NT2/D1 (cell line): ENCODE measurements around the gene PGBD4.

Experiments
- DNase-seq: peaks from one replicate; pipeline ENCODE4 v3.0.0-alpha.2; 2011; ENCODE audit warnings: low read depth, low spot score
- H3K27me3 ChIP-seq: 2 replicates; pipeline ENCODE4 v1.6.0; 2011; ENCODE audit warnings: mild to moderate bottlenecking; ENCODE audit not compliant: insufficient read length, insufficient read depth
- H3K36me3 ChIP-seq: 2 replicates; pipeline ENCODE4 v1.6.1; 2011; ENCODE audit warnings: mild to moderate bottlenecking, low read length, mixed read lengths; ENCODE audit not compliant: insufficient read depth, insufficient read length
- H3K4me1 ChIP-seq: 2 replicates; pipeline ENCODE4 v1.5.1; 2011; ENCODE audit not compliant: insufficient read depth, insufficient read length
- H3K4me3 ChIP-seq: 2 replicates; pipeline ENCODE4 v1.5.1; 2011; ENCODE audit warnings: low read depth; ENCODE audit not compliant: insufficient read length
- H3K9ac ChIP-seq: 2 replicates; pipeline ENCODE4 v1.6.0; 2011; ENCODE audit warnings: low read depth; ENCODE audit not compliant: insufficient read length
- H3K9me3 ChIP-seq: 2 replicates; pipeline ENCODE4 v1.5.1; 2011; ENCODE audit warnings: mild to moderate bottlenecking, low read length; ENCODE audit not compliant: insufficient read depth
- SUZ12 ChIP-seq: IDR thresholded peaks from 2 replicates; pipeline ENCODE4 v1.6.1; 2011; ENCODE audit not compliant: insufficient read length, insufficient read depth; ENCODE audit errors: extremely low read depth
- YY1 ChIP-seq: IDR thresholded peaks from 2 replicates; pipeline ENCODE4 v1.6.1; 2011; ENCODE audit not compliant: insufficient read length, insufficient read depth
- ZNF274 ChIP-seq: IDR thresholded peaks from 2 replicates; pipeline ENCODE4 v1.6.1; 2011; ENCODE audit warnings: mild to moderate bottlenecking, low read depth, low read length

PGBD4 gene

GRCh38 chr15:34101366-34102174, at the start of gene PGBD4, which contains the start of gene EMC7:
TSS of gene PGBD4 (plus strand) at chr15:34102083. CDS start at chr15:34102532, 449 bp downstream.
TSS of gene EMC7 (minus strand) at chr15:34101862. CDS start at chr15:34101839, 23 bp downstream.
- peak; percentile 84 for DNase-seq
- H3K4me3 ChIP-seq, result peak within 1 kb of the TSS; percentile 95
- TF ChIP-seq YY1 (peak; percentile 89), SUZ12 (no peak)
- H3K4me1 ChIP-seq, result no peaks in the 10 kb centered on the region
- no peaks in the 10 kb centered on the region for H3K27me3 ChIP-seq
- peak within 1 kb of the TSS; percentile 93 for H3K9ac ChIP-seq
- peaks cover 4% of the 10 kb centered on the region for H3K36me3 ChIP-seq
- 0 out of 2 replicates have a peak, but pooled peaks cover 5% of the 10 kb centered on the region for H3K9me3 ChIP-seq

GRCh38 chr15:34054081-34054707, 47.7 kb upstream of the PGBD4 start:
- no peak for DNase-seq
- H3K9ac ChIP-seq, result no peak overlapping the region
- no peaks in the 10 kb centered on the region for H3K27me3 ChIP-seq
- H3K4me3 ChIP-seq, result no peak overlapping the region
- H3K36me3 ChIP-seq, result no peaks in the 10 kb centered on the region
- H3K9me3 ChIP-seq, result 0 out of 2 replicates have a peak, but pooled peaks cover 11% of the 10 kb centered on the region
- no peaks in the 10 kb centered on the region for H3K4me1 ChIP-seq
- TF ChIP-seq SUZ12 (no peak), YY1 (no peak), ZNF274 (no peak)

- Histone ChIP-seq H3K27me3 (no peaks in the 10 kb centered on the region), H3K4me3 (no peak overlapping the region), H3K9me3 (no peaks in the 10 kb centered on the region), H3K4me1 (no peaks in the 10 kb centered on the region), H3K36me3 (no peaks in the 10 kb centered on the region), H3K9ac (no peak overlapping the region)
- no peak for DNase-seq
- TF ChIP-seq SUZ12 (no peak), YY1 (no peak)
Measured at GRCh38 chr15:34055868-34056595, 45.9 kb upstream of the PGBD4 start.

DNA sequence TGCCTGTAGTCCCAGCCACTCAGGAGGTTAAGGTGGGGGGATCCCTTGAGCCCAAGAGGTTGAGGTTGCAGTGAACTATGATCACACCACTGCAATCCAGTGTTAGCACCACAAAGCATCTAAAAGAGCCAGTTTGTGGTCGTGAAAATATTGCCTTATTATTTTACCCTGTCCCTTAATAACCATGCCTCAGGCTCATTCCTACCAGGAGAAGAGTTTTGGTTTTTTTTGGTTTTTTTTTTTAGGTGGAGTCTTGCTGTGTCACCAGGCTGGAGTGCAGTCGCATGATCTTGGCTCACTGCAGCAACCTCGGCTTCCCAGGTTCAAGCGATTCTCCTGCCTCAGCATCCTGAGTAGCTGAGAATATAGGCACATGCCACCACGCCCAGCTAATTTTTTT, 45.0 kb upstream of the PGBD4 start:
- H3K4me3 ChIP-seq, result no peak overlapping the region
- no peaks in the 10 kb centered on the region for H3K9me3 ChIP-seq
- H3K36me3 ChIP-seq, result no peaks in the 10 kb centered on the region
- H3K27me3 ChIP-seq, result no peaks in the 10 kb centered on the region
- DNase-seq, result no peak
- TF ChIP-seq SUZ12, result no peak
- TF ChIP-seq YY1, result no peak
- no peak for TF ChIP-seq ZNF274
- no peaks in the 10 kb centered on the region for H3K4me1 ChIP-seq
- H3K9ac ChIP-seq, result no peak overlapping the region

GRCh38 chr15:34059476-34059875, 42.4 kb upstream of the PGBD4 start:
- Histone ChIP-seq H3K27me3 (no peaks in the 10 kb centered on the region), H3K36me3 (no peaks in the 10 kb centered on the region), H3K4me1 (no peaks in the 10 kb centered on the region), H3K9me3 (no peaks in the 10 kb centered on the region), H3K9ac (no peak overlapping the region), H3K4me3 (no peak overlapping the region)
- no peak for DNase-seq
- TF ChIP-seq ZNF274 (no peak), SUZ12 (no peak), YY1 (no peak)

- H3K4me1 ChIP-seq, result no peaks in the 10 kb centered on the region
- no peaks in the 10 kb centered on the region for H3K27me3 ChIP-seq
- DNase-seq, result no peak
- H3K9ac ChIP-seq, result no peak overlapping the region
- no peaks in the 10 kb centered on the region for H3K9me3 ChIP-seq
- TF ChIP-seq ZNF274 (no peak), SUZ12 (no peak), YY1 (no peak)
- H3K36me3 ChIP-seq, result no peaks in the 10 kb centered on the region
- H3K4me3 ChIP-seq, result no peak overlapping the region
Measured at GRCh38 chr15:34059946-34060345, 41.9 kb upstream of the PGBD4 start.

GRCh38 chr15:34064438-34064837, 37.4 kb upstream of the PGBD4 start:
- H3K4me1 ChIP-seq, result no peaks in the 10 kb centered on the region
- H3K9me3 ChIP-seq, result no peaks in the 10 kb centered on the region
- H3K27me3 ChIP-seq, result no peaks in the 10 kb centered on the region
- no peaks in the 10 kb centered on the region for H3K36me3 ChIP-seq
- TF ChIP-seq YY1 (no peak), SUZ12 (no peak), ZNF274 (no peak)
- no peak overlapping the region for H3K4me3 ChIP-seq
- no peak for DNase-seq
- H3K9ac ChIP-seq, result no peak overlapping the region
